ENCODE measurements around the gene ALG9. TPM values are rescaled to one million over a fixed set of nuclear protein-coding genes. Genes with fewer than 3 reads are reported as not detected.

Gene ALG9
- total RNA-seq, 2 donors from 2014 or later = 24.9 to 26.5 TPM

- no peaks in the 10 kb centered on the region for H3K27me3 ChIP-seq (replicated peaks; ENCODE audit: insufficient read depth)
- no peak for DNase-seq (ENCODE audit: low spot score)
- WGBS = 61% methylated on average over 1 of the region's 1 CpG
- H3K9me3 ChIP-seq = no peaks in the 10 kb centered on the region
- TF ChIP-seq POLR2A (IDR thresholded peaks at IDR 0.05) = no peak
- no peak for TF ChIP-seq POLR2AphosphoS5 (IDR thresholded peaks at IDR 0.05)
- no peak for TF ChIP-seq CTCF (IDR thresholded peaks at IDR 0.05)
- H3K4me3 ChIP-seq = no peak overlapping the region
- peak overlapping the region in 1 of 2 donors; percentile 3 for H3K27ac ChIP-seq
- intact Hi-C loops (cut with DNase I) = no loop called here
- no peaks in the 10 kb centered on the region for H3K4me1 ChIP-seq (replicated peaks)
- no peaks in the 10 kb centered on the region for H3K36me3 ChIP-seq
Measured at GRCh38 chr11:111819161-111819828, 52.1 kb downstream of the ALG9 start.

GRCh38 chr11:111815489-111815888, 55.9 kb downstream of the ALG9 start:
- H3K36me3 ChIP-seq = no peaks in the 10 kb centered on the region
- no peak overlapping the region for H3K4me3 ChIP-seq
- H3K27me3 ChIP-seq (replicated peaks; ENCODE audit: insufficient read depth) = no peaks in the 10 kb centered on the region
- no peak for TF ChIP-seq POLR2A (IDR thresholded peaks at IDR 0.05)
- TF ChIP-seq POLR2AphosphoS5 (IDR thresholded peaks at IDR 0.05) = no peak
- TF ChIP-seq CTCF (IDR thresholded peaks at IDR 0.05) = no peak
- intact Hi-C loops (cut with DNase I) = no loop called here
- H3K27ac ChIP-seq = no peak overlapping the region
- H3K4me1 ChIP-seq (replicated peaks) = no peaks in the 10 kb centered on the region
- DNase-seq (ENCODE audit: low spot score) = no peak
- H3K9me3 ChIP-seq = no peaks in the 10 kb centered on the region
- 78% methylated on average over 1 of the region's 1 CpG for WGBS

- no peak overlapping the region for H3K27ac ChIP-seq
- no peaks in the 10 kb centered on the region for H3K36me3 ChIP-seq
- intact Hi-C loops (cut with DNase I) = no loop called here
Measured at GRCh38 chr11:111814557-111815320, 56.6 kb downstream of the ALG9 start.

GRCh38 chr11:111814106-111814505, 57.3 kb downstream of the ALG9 start:
- Histone ChIP-seq H3K9me3 (no peaks in the 10 kb centered on the region), H3K4me3 (no peak overlapping the region), H3K36me3 (no peaks in the 10 kb centered on the region), H3K27me3 (replicated peaks; ENCODE audit: insufficient read depth) (no peaks in the 10 kb centered on the region), H3K4me1 (replicated peaks) (no peaks in the 10 kb centered on the region), H3K27ac (no peak overlapping the region)
- WGBS = 87% methylated on average over 1 of the region's 1 CpG
- intact Hi-C loops (cut with DNase I) = no loop called here
- TF ChIP-seq POLR2A (IDR thresholded peaks at IDR 0.05) (no peak), POLR2AphosphoS5 (IDR thresholded peaks at IDR 0.05) (no peak), CTCF (IDR thresholded peaks at IDR 0.05) (no peak)
- no peak for DNase-seq (ENCODE audit: low spot score)

More at GRCh38 chr11:111814557-111815320, 56.6 kb downstream of the ALG9 start:
- Histone ChIP-seq H3K27me3 (replicated peaks; ENCODE audit: insufficient read depth) (no peaks in the 10 kb centered on the region), H3K4me1 (replicated peaks) (no peaks in the 10 kb centered on the region), H3K9me3 (no peaks in the 10 kb centered on the region), H3K4me3 (no peak overlapping the region)
- DNase-seq (ENCODE audit: low spot score) = no peak
- 80% methylated on average over 8 of the region's 8 CpGs for WGBS
- TF ChIP-seq CTCF (IDR thresholded peaks at IDR 0.05) (no peak), POLR2A (IDR thresholded peaks at IDR 0.05) (no peak), POLR2AphosphoS5 (IDR thresholded peaks at IDR 0.05) (no peak)
